Upper lobe of left lung (tissue), 6 donors: ENCODE measurements around the gene GRAMD4. TPM values are rescaled to one million over a fixed set of nuclear protein-coding genes. Genes with fewer than 3 reads are reported as not detected.

Source experiments
- ATAC-seq, 2 donors: fragments of 200-7000 bp; cut with Tn5 transposase; one replicate each; pipeline ENCODE4 v1.9.1; 2022; ENCODE audit warnings: mild to moderate bottlenecking in 2 of 2, moderate library complexity in 2 of 2; ENCODE audit not compliant: low FRiP score in 2 of 2
- DNase-seq, 2 donors: peaks; one replicate each; pipeline ENCODE4 v3.0.0-alpha.2; 2019 to 2020
- H3K27ac ChIP-seq, 4 donors: fragments of 200-600 bp; sonication (generic); one replicate each; pipeline ENCODE4 v1.5.1; 2016 to 2019
- H3K27me3 ChIP-seq, 4 donors: fragments of 200-600 bp; sonication (generic); one replicate each; pipeline ENCODE4 v1.5.1; 2017 to 2019
- H3K36me3 ChIP-seq, 4 donors: fragments of 200-600 bp; sonication (generic); one replicate each; pipeline ENCODE4 v1.5.1; 2016 to 2019
- H3K4me1 ChIP-seq, 4 donors: fragments of 200-600 bp; sonication (generic); one replicate each; pipeline ENCODE4 v1.5.1; 2018 to 2019
- H3K4me3 ChIP-seq, 4 donors: fragments of 200-600 bp; sonication (generic); one replicate each; pipeline ENCODE4 v1.5.1; 2017 to 2019; ENCODE audit warnings: mild to moderate bottlenecking in 2 of 4, moderate library complexity in 1 of 4
- H3K9me3 ChIP-seq, 4 donors: fragments of 200-600 bp; sonication (generic); one replicate each; pipeline ENCODE4 v1.5.1; 2018 to 2019
- EP300 ChIP-seq, 4 donors: sonication (generic); formaldehyde crosslinking; IDR thresholded peaks; one replicate each; pipeline ENCODE4 v1.5.1; 2017; ENCODE audit warnings: antibody characterized with exemption in 4 of 4, control low read depth in 2 of 4
- POLR2A ChIP-seq, 4 donors: fragments of 450-650 bp; IDR thresholded peaks; one replicate each; pipeline ENCODE4 v1.5.1; 2016 to 2017; ENCODE audit warnings: antibody characterized with exemption in 4 of 4, mild to moderate bottlenecking in 2 of 4
- POLR2AphosphoS5 ChIP-seq, 2 donors: sonication (generic); formaldehyde crosslinking; IDR thresholded peaks; one replicate each; pipeline ENCODE4 v1.5.1; 2017; ENCODE audit warnings: antibody characterized with exemption in 2 of 2
- WGBS, 2 donors: methylation state at CpG; one replicate each; pipeline ENCODE4 v1.1.5; 2017 to 2018; 5-methylcytosine and 5-hydroxymethylcytosine counted together
- total RNA-seq, 6 donors: library from RNA; depleted of rRNA in 4 of 6; stranded (reverse); fragments of >200 nt in 4 of 6; gene quantifications; one replicate each; pipeline versions ENCODE4 v1.1.0 to v1.2.1, GENCODE V29; 2016 to 2021
- TF ChIP-seq, protein P1 (sequence below), 6 experiments: fragments of 450-650 bp in 4 of 6; fragments of 200-600 bp in 2 of 6; sonication (generic) in 2 of 6; IDR thresholded peaks; one replicate each; pipeline ENCODE4 v1.5.1; 2016 to 2019; ENCODE audit warnings: antibody characterized with exemption in 6 of 6
- donor health status: DM: no; HTN: no; CAD: no; lungs with moderate emphysema.
- donor health status: DM: no; HTN: yes; CAD: no; lungs with severe emphysema.

Gene GRAMD4
- total RNA-seq, 6 donors from 2014 or later = 59.8 to 302 (median 104) TPM

GRCh38 chr22:46712288-46712687, 92.1 kb downstream of the GRAMD4 start:
- Histone ChIP-seq H3K27ac (no peak overlapping the region), H3K36me3 (peaks cover 28 to 79% (median 53%) of the 10 kb centered on the region in 4 donors), H3K4me3 (no peak overlapping the region), H3K4me1 (peaks cover 4 to 12% (median 11%) of the 10 kb centered on the region in 4 donors), H3K27me3 (no peaks in the 10 kb centered on the region), H3K9me3 (no peaks in the 10 kb centered on the region)
- ATAC-seq (no peak), DNase-seq (no peak)
- no peak for TF ChIP-seq EP300 (IDR thresholded peaks at IDR 0.05)
- TF ChIP-seq POLR2AphosphoS5 (IDR thresholded peaks at IDR 0.05) = no peak
- TF ChIP-seq, protein P1, sequence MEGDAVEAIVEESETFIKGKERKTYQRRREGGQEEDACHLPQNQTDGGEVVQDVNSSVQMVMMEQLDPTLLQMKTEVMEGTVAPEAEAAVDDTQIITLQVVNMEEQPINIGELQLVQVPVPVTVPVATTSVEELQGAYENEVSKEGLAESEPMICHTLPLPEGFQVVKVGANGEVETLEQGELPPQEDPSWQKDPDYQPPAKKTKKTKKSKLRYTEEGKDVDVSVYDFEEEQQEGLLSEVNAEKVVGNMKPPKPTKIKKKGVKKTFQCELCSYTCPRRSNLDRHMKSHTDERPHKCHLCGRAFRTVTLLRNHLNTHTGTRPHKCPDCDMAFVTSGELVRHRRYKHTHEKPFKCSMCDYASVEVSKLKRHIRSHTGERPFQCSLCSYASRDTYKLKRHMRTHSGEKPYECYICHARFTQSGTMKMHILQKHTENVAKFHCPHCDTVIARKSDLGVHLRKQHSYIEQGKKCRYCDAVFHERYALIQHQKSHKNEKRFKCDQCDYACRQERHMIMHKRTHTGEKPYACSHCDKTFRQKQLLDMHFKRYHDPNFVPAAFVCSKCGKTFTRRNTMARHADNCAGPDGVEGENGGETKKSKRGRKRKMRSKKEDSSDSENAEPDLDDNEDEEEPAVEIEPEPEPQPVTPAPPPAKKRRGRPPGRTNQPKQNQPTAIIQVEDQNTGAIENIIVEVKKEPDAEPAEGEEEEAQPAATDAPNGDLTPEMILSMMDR (IDR thresholded peaks at IDR 0.05) = no peak
- no peak for TF ChIP-seq POLR2A (IDR thresholded peaks at IDR 0.05)
- 92% methylated on average over 8 of the region's 8 CpGs for WGBS, 2 donors

DNA sequence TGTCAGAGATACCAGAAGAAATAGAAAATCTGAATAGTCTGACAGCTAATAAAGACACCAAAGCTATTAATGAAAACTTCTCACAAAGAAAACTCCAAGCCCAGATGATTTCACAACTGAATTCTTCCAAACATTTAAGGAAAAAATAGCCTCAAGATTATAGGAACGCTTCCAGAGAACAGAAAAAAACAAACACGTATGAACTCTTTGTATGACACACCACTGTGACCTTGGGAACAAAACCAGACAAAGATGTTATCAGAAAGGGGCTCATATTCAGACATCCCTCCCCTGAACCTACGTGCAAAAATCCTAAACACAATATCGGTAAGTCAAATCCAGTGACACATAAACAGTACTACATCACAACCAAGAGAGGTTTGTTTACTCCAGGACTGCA, 94.4 kb downstream of the GRAMD4 start:
- ATAC-seq (no peak), DNase-seq (no peak)
- Histone ChIP-seq H3K27me3 (no peaks in the 10 kb centered on the region), H3K9me3 (no peaks in the 10 kb centered on the region), H3K4me1 (peaks cover 4 to 12% (median 11%) of the 10 kb centered on the region in 4 donors), H3K4me3 (no peak overlapping the region), H3K36me3 (peaks cover 17 to 79% (median 52%) of the 10 kb centered on the region in 4 donors), H3K27ac (peak overlapping the region in 2 of 4 donors; percentile 1 to 13)
- TF ChIP-seq EP300 (IDR thresholded peaks at IDR 0.05) = no peak
- 46 to 55% methylated on average over 4 of the region's 4 CpGs for WGBS, 2 donors

GRCh38 chr22:46719921-46720320, 99.7 kb downstream of the GRAMD4 start:
- Histone ChIP-seq H3K9me3 (no peaks in the 10 kb centered on the region), H3K27me3 (no peaks in the 10 kb centered on the region)
- WGBS, 2 donors = 92 to 96% methylated on average over 9 to 11 of the region's 11 CpGs

DNA sequence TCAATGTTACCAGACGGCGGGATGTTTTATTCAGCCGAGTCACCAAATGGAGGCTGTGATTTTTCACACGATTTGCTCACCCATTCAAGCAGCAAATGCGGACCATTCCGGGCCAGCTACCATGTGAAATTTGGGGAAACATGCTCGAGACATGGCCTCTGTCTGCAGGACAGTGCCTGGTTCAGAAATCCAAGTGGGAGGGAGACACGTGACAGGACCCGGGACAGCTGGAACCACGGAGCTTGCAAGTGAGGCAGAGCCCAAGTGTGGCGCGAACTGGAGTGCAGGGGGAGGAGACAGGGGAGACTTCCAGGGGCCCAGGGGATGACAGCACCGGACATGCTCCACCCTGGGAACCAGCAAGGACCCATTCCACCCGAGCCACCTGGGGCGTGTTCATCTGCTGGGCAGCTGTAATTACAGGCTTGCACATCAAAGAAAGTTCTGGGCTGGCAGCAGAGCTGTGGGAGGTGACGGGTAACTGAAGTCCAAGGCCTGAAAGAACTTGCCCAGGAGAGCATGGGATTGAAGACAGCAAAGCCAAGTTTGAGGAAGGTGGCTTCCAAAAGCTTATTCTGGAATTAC, 101.4 kb downstream of the GRAMD4 start:
- H3K9me3 ChIP-seq = no peaks in the 10 kb centered on the region
- 89 to 93% methylated on average over 16 of the region's 16 CpGs for WGBS, 2 donors
- ATAC-seq = no peak
- TF ChIP-seq EP300 (IDR thresholded peaks at IDR 0.05) (no peak), POLR2A (IDR thresholded peaks at IDR 0.05) (no peak), POLR2AphosphoS5 (IDR thresholded peaks at IDR 0.05) (no peak)
- TF ChIP-seq, protein P1 (IDR thresholded peaks at IDR 0.05) = no peak
- H3K4me1 ChIP-seq = no peaks in the 10 kb centered on the region
- H3K36me3 ChIP-seq = peaks cover 13 to 72% (median 37%) of the 10 kb centered on the region in 4 donors
- H3K27ac ChIP-seq = no peak overlapping the region
- no peak for DNase-seq
- H3K27me3 ChIP-seq = no peaks in the 10 kb centered on the region
- H3K4me3 ChIP-seq = no peak overlapping the region

More at GRCh38 chr22:46719921-46720320, 99.7 kb downstream of the GRAMD4 start:
- Histone ChIP-seq H3K27ac (no peak overlapping the region), H3K4me3 (no peak overlapping the region), H3K36me3 (peaks cover 13 to 70% (median 37%) of the 10 kb centered on the region in 4 donors), H3K4me1 (peaks cover 0 to 2% (median under 1%) of the 10 kb centered on the region in 4 donors)
- TF ChIP-seq EP300 (IDR thresholded peaks at IDR 0.05) (no peak), POLR2A (IDR thresholded peaks at IDR 0.05) (no peak), POLR2AphosphoS5 (IDR thresholded peaks at IDR 0.05) (no peak)
- TF ChIP-seq, protein P1 (IDR thresholded peaks at IDR 0.05) = no peak
- ATAC-seq = no peak
- DNase-seq = no peak

- H3K4me3 ChIP-seq = no peak overlapping the region
- H3K36me3 ChIP-seq = peaks cover 10 to 57% (median 21%) of the 10 kb centered on the region in 4 donors
- H3K27me3 ChIP-seq = no peaks in the 10 kb centered on the region
- DNase-seq (no peak), ATAC-seq (no peak)
- WGBS, 2 donors = 94 to 96% methylated on average over 9 of the region's 9 CpGs
- peaks cover 0 to 4% (median 0%) of the 10 kb centered on the region in 4 donors for H3K4me1 ChIP-seq
- no peaks in the 10 kb centered on the region for H3K9me3 ChIP-seq
- TF ChIP-seq, protein P1 (IDR thresholded peaks at IDR 0.05) = no peak
- TF ChIP-seq POLR2AphosphoS5 (IDR thresholded peaks at IDR 0.05) (no peak), POLR2A (IDR thresholded peaks at IDR 0.05) (no peak), EP300 (IDR thresholded peaks at IDR 0.05) (no peak)
- H3K27ac ChIP-seq = no peak overlapping the region
Observed at GRCh38 chr22:46723882-46724281, 103.7 kb downstream of the GRAMD4 start.
